K562 (cell line): Measurements from ENCODE around the gene GABARAP.

Experiments
- CHAMP1 ChIP-seq: fragments of 450-650 bp; IDR thresholded peaks from 2 replicates; pipeline ENCODE4 v1.6.1; 2016; ENCODE audit warnings: mild to moderate bottlenecking
- CXXC5 ChIP-seq: fragments of 250-450 bp; sonication (Bioruptor Pico); IDR thresholded peaks from 2 replicates; pipeline ENCODE4 v1.8.0; 2022; ENCODE audit warnings: inconsistent platforms, mild to moderate bottlenecking, moderate library complexity
- MAFF ChIP-seq: IDR thresholded peaks from 2 replicates; pipeline ENCODE4 v1.6.1; 2012; ENCODE audit warnings: low read length, improper control_type of control experiment
- RBBP5 ChIP-seq: fragments of 200-600 bp; sonication (generic); IDR thresholded peaks from 2 replicates; pipeline ENCODE4 v1.6.1; 2012; ENCODE audit warnings: borderline replicate concordance, mild to moderate bottlenecking, low read length, control low read depth, inconsistent platforms; ENCODE audit not compliant: insufficient read depth, poor library complexity, severe bottlenecking
- RBFOX2 ChIP-seq: fragments of 200-400 bp; formaldehyde crosslinking; IDR thresholded peaks from 2 replicates; pipeline ENCODE4 v1.6.1; 2017; ENCODE audit warnings: low read depth, mild to moderate bottlenecking, low read length, moderate library complexity
- TCF7L2 ChIP-seq: fragments of 150-350 bp; IDR thresholded peaks from 2 replicates; pipeline ENCODE4 v1.6.1; 2016; ENCODE audit warnings: low read depth, mild to moderate bottlenecking, low read length, moderate library complexity
- USF2 ChIP-seq: sonication (generic); formaldehyde crosslinking; IDR thresholded peaks from 2 replicates; pipeline ENCODE4 v1.5.0; 2020; ENCODE audit warnings: missing genetic modification reagents
- VEZF1 ChIP-seq: fragments of 200-800 bp; sonication (Bioruptor generic); IDR thresholded peaks from 2 replicates; pipeline ENCODE4 v1.6.1; 2017; ENCODE audit warnings: missing genetic modification characterization, missing compliant biosample characterization
- ZFP91 ChIP-seq: sonication (generic); formaldehyde crosslinking; IDR thresholded peaks from 2 replicates; pipeline ENCODE4 v1.8.0; 2022; ENCODE audit warnings: mild to moderate bottlenecking, missing genetic modification reagents
- ZNF263 ChIP-seq: sonication (generic); formaldehyde crosslinking; IDR thresholded peaks from 2 replicates; pipeline ENCODE4 v1.8.0; 2022; ENCODE audit warnings: mild to moderate bottlenecking, missing genetic modification reagents, borderline replicate concordance
- ZNF277 ChIP-seq: fragments of 250-450 bp; sonication (Bioruptor Pico); IDR thresholded peaks from 2 replicates; pipeline ENCODE4 v1.8.0; 2022; ENCODE audit warnings: inconsistent platforms, mild to moderate bottlenecking, moderate library complexity, borderline replicate concordance

- no peak for TF ChIP-seq ZFP91
- no peak for TF ChIP-seq ZNF263 (CRISPR knock-in tag)
- TF ChIP-seq RBBP5: no peak
- no peak for TF ChIP-seq VEZF1 (CRISPR knock-in tag)
- TF ChIP-seq CHAMP1: no peak
- no peak for TF ChIP-seq TCF7L2
- TF ChIP-seq MAFF: no peak
- no peak for TF ChIP-seq ZNF277
- TF ChIP-seq RBFOX2: no peak
- TF ChIP-seq USF2 (CRISPR knock-in tag): no peak
- TF ChIP-seq CXXC5 (CRISPR knock-in tag): no peak
Measured at GRCh38 chr17:7249830-7250229, 7.6 kb upstream of the GABARAP start.
